Kidney glomerular epithelial cell (primary cell): ENCODE data around the gene PCNX1.
"Not testable (repeated sequence)": the region's sequence is repeated elsewhere in the genome, so short reads cannot be mapped to it uniquely, and the experiment has no call there.

Experiments
- DNase-seq: peaks from one replicate; lab custom pipeline; 2025; lab: John Stamatoyannopoulos, UW

Gene PCNX1

DNA sequence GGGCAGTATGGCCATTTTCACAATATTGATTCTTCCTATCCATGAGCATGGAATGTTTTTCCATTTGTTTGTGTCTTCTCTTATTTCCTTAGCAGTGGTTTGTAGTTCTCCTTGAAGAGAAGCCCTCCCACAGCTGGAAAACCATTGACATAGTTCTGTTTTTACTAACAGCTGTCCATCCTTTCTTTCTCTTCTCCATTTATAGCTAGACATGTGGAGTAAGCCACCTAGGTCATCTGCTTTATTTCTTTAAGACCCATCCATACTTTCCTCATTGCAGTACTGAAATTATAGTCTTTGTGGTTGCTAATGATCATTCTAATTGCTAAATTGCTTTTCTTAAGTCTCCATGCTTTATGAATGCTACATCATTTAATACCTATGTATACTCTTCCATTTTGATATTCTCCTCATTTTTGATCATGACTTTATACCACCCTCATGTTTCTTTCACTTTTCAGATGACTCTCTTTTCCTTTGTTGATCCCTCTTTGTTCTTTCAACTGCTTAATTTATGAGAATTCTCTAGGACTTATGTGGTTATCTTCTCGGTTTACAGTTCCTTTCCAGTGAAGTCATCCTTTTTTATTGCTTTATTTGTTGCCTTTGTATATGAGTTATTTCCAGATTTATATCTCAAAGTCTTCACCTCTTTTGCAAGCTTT lies 114.2 kb downstream of the PCNX1 start:
- peak; percentile 73 for DNase-seq

DNA sequence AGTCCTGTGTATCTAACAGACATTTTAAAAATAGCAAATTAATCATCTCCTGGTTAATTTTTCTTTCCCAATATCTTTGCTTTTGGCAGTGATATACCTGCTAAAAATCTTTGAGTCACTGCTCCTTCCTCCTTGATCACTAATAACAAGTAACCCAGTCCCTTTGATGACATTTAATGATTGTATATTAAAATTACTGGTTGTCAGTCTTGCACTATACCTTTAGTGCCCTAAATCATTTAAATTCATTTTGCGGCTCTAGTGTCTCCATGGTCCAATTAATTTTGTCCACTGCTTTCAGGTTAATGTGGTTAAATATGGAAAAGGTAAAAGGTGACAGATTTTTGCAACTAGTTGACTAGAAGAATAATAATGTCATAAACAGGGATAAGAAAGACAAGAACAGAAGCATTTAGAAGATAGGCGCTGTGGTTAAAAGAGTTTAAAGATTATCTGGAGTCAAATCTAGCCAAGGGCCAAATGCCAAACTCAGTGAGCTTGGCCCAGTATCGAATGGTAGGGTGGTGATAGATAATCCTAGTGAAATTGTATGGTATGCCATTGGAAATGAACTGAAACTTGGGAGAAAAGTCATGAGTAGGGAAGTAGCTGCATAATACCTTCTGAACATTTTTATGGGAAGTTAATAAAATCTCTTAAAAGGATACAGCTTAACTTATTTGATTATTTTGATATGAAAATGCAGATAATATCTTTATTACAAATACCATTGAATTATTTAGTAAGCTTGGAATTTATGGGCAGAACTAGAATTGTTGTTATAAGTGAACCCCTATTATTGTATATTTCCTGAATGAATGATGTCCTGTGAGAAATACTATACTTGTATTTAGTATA lies 115.0 kb downstream of the PCNX1 start:
- no peak for DNase-seq

DNA sequence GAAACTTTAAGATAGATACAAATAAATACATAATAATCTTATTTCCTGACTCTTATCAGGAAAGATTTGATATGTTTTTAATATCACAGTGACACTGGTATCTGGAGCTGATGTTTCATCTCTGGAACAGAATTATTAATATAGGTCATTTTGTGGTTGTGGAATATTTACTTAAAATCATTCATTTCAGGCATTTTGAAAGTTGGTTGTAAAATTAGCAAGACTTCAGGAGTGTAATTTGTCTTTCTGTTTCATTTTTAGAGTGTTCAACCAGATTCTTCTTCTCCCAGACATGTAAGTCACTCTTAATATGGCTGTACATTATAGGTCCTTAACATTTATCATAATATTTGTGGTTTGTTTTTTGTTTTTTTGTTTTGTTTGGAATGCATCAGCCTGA lies 115.7 kb downstream of the PCNX1 start:
- no peak for DNase-seq

DNA sequence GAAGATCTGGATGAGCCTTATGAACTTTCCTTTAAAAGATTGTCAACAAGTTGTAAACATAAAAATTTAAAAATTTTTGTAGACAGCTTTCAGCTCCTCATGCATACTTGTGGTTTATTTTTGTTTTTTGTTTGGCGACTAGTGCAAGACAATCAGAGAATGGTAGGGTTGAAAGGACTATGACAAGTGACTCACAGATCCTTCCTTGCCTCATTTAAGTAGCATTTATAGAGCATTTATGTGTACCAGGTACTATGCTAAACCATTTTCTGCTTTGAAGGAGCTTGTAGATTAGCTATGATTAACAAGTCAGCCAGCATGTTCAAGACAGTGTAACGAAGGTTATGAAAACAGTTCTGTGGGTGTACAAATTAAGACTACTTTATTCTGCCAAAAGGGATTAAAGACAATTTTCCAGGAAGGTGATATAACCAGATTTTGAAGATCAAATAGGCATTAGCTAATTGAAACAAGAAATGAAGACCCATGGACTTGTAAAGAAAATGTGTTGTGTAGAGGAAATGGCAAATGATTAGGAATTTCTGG lies 122.0 kb downstream of the PCNX1 start:
- no peak for DNase-seq

DNA sequence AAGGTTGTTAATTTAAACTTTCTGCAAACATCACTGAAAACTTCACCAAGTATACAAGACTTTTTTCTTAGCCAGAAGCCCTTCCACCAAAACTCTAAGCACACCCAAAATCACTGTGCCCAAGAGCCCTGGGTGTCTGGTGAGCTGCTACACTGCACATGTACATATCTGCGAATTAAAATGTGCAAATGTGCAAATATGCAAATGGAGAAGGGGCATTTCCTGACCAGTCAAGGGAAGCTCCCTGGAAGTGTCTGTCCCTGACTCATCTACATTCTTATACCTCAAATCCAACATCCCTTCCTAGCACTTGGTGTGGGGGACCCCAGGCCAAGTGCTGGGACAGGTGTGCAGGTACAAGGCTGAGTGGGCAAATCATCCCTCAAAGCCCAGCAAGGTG lies 123.7 kb downstream of the PCNX1 start:
- no peak for DNase-seq

DNA sequence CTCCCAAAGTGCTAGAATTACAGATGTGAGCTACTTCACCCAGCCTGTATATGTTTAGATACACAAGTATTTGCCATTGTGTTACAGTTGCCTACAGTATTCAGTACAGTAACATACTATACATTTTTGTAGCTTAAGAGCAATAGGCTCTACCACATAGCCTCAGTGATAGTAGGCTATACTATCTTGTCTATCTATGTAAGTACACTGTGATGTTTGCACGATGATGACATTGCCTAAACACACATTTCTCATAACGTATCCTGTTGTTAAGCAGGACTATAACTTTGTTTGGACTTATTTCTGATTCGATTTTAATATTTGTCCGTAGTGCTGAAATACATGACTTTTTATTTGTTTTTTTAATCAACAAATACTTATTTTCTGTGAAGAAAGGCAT lies 129.2 kb downstream of the PCNX1 start:
- DNase-seq: no peak

DNA sequence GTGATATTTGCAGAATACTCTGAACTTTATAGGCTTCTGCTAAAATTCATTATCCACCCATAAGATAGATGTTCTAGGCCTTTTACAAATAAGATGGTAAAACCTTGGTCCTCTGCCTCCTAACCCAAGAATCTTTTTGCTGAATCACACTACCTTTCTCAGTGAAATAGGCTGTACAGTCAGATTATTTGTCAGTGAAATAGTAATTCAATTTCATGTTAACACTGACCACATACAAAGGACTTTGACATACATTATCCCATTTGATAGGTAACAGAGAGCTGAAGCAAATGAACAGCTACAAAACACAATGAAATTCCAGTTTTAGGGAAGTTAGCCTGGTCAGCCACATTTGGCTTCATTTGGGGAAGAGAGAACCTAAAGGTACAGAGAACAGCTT lies 141.1 kb downstream of the PCNX1 start:
- DNase-seq: no peak

DNA sequence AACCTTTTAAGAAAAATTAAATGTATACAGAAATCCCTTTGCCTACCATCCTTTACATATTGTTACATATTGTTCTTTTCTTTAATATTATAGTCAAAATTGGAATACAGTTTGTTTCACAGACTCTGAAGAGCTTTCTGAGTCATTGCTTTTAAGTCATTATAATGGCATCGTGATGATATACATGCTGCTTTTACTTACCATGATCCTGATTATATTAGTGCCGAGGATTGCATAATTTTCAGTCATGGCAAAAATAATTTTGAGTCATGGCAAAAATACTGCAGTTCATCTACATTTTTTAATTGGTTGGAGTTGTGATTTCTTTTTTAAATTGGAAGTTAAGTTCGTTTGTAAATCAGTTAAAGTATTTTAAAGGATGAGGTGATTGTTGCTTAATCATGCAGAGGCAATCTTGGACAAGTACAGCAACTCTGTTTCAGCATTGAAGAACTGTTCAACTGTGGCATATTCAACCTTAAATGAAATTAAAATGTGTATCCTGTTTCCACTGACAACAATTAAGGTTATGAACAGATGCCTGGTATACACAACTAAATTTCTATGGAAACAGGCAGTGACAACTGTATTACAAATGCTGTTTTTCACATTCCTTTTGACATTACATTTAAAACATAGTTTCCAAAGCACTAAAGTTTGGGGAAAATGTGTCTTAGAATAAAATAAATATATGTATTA lies 142.3 kb downstream of the PCNX1 start:
- DNase-seq: no peak

DNA sequence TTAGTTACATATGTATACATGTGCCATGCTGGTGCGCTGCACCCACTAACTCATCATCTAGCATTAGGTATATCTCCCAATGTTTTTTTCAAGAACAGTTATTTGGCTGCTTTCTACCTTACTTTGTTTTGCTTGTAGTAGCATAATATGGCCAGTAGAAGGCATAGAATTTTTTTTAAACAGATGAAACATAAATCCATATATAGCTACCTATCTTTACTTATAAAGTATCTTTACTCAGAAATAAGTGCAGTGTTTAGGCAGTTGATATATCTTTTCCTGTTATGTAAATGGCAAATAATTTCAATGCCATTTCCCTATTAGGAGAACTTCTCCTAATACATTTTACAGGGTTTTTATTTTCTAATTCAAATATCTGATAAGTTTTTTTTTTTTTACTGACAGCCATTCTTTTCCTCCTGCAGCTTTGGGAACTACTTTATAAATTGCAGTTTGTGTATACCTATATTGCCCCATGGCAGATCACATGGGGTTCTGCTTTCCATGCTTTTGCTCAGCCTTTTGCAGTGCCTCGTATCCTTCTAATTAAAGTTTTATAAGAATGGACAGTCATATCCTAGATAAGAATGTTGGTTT lies 143.1 kb downstream of the PCNX1 start:
- no peak for DNase-seq

DNA sequence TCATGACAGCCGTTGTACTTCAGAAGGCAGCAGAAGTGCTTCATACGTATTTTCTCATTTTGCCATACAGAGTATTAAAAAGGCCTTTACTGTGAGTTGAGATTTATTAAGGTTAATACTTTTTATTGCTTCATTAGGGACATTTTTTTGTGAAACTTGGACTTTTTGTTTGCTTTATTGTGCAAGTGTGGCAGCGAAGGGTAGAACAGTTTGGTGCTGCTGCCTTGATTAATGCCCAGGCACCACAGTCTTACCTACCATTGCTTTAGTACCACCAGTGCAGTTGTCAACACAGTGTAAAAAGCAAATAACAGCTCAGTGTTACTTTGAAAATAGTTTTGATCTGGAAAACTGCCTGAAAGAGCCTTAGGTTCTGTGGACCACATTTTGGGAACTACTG lies 147.4 kb downstream of the PCNX1 start:
- DNase-seq: no peak

DNA sequence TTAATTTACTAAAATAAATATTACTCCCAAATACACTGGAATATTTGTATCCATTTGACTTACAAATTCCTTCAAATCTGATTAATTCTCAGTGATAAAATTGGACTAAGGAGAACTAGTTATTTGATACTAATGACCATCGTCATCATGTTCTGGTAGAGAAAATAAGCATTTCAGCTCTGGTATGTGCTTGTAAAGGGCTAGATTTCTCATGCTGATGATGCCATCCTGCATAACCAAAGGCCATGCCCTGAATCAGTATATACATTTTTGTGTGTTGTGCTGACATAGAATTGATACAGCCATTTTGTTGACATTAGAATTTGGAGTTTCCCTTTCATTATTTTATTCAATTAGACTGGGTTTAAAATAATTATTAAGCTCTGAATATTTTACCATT lies 148.9 kb downstream of the PCNX1 start:
- DNase-seq: no peak

DNA sequence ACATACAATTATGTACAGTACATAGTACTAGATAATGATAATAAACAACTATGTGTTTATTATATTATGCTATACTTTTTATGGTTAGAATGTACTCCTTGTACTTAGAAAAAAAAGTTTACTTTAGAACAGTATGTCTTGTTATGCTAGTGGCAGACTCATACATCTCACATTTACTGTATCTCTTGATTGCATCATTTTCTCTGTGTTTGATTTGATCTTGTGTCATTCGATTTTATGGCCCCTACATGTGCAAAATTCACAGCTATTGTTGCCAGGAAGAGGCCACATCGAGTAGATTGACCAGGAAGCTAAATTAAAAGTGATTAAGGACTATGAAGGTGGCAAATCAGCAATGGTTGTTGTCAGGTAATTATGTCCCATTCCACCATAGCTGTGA lies 153.0 kb downstream of the PCNX1 start:
- DNase-seq: no peak

DNA sequence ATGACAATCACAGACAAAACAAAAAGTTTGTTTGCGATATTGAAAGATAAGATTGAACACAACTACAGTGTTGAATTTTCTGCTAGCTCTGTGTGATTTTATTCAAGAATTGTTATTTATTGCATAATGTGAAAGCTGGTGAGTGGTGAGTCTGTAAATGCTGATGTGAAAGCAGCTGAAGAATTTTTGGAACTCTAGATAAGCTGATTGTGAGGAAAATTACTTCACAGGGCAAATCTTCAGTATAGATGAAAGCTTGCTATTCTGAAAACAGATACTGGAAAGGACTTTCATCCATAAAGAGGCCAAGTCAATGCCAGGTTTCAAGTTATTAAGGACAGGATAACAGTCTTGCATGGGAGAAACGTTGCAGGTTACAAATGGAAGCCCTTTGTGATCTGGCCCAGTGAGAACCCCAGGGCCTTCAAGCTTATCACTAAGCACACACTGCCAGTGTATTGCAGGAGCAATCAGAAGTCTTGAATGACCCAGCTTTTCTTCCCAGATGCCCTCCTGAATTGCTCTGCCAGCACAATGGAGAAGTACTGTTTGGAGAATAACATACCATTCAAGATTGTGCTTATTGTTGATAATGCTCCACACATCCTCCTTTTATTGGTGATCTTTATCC lies 153.7 kb downstream of the PCNX1 start:
- DNase-seq: no peak

DNA sequence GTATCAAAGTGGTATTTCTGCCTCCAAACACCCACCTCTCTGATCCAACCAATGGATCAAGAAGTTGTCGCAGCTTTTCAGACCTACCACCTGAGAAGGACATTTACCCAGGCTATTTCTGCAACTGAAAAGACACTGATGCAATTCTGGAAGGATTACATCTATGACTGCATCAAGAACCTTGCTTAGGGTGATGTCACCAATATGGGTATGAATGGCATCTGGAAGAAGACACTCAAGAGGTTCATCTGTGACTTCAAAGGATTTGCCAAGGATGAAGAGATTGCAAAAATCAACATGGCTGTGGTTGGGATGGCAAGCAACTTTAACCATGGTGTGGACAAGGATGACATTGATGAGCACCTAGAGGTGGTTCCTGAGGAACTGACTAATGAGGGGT lies 154.2 kb downstream of the PCNX1 start:
- no peak for DNase-seq

DNA sequence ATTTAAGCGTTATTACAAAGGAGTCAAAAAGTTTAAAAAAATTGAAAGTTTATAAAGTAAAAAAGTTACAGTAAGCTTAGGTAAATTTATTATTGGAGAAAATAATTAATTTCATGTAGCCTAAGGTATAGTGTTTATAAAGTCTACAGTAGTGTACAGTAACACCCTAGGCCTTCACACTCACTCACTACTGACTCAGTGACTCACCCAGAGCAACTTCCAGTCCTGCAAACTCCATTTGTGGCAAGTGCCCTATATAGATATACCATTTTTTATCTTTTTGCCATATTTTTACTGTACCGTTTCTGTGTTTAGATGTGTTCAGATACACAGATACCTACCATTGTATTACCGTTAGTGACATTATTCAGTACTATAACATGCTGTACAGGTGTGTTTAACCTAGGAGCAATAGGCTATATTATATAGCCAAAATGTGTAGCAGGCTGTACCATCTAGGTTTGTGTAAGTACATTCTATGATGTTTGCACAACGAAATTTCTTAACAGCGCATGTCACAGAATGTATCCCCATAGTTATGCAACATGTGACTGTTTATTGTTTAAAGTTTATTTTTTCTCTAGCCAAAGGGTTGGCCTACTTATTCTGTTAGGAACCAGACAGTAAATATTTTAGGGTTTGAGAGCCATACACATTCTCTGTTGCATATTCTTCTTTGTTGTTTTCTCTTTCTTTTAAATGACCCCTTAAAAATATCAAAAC lies 155.5 kb downstream of the PCNX1 start:
- no peak for DNase-seq

DNA sequence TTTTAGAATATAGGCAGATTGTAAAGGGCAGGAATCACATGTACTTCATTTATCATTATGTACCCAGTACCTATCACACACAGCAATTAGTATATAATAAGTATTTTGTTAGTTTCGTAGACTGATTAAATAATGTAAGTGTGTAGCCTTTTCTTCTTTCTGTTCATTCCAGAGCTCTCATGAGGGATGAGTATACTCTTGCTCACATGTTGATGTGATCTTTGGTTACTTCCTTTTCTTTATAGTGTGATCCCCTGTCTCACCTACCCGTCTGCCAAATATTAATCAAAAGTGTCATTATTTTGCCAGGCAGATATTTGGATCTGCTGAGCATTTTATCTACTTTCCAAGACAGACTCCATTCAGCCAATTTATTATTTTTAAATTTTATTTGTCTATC lies 156.1 kb downstream of the PCNX1 start:
- no peak for DNase-seq

DNA sequence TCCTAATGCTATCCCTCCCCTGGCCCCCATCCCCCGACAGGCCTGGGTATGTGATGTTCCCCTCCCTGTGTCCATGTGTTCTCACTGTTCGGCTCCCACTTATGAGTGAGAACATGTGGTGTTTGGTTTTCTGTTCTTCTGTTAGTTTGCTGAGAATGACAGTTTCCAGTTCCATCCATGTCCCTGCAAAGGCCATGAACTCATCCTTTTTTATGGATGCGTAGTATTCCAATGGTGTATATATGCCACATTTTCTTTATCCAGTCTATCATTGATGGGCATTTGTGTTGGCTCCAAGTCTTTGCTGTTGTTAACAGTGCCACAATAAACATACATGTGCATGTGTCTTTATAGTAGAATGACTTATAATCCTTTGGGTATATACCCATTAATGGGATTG lies 157.5 kb downstream of the PCNX1 start:
- DNase-seq: not testable (repeated sequence)

DNA sequence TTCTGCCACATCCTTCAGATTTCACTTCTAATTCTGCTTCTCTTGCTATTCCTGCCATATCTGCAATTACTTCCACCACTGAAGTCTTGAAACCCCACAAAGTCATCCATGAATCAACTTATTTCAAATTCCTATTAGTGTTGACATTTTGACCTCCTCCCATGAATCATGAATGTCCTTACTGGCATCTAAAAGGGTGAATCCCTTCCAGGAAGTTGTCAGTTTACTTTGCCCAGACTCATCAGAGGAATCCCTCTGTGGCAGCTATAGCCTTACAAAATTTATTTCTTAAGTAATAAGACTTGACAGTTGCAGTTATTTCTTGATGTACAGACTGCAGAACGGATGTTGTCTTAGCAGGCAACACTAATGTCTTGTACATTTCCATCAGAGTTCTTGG lies 162.9 kb downstream of the PCNX1 start:
- no peak for DNase-seq

DNA sequence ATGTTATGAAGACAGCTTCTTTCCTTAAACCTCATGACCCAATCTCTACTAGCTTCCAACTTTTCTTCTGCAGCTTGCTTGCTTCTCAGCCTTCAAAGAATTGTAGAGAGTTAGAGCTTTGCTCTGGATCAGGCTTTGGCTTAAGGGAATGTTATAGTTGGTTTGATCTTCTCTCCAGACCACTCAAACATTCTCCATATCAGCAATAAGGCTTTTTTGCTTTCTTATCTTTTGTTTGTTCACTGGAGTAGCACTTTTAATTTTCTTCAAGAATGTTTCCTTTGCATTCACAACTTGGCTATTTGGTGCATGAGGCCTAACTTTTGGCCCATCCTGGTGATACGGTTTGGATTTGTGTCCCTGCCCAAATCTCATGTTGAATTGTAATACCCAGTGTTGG lies 163.8 kb downstream of the PCNX1 start:
- DNase-seq: no peak

DNA sequence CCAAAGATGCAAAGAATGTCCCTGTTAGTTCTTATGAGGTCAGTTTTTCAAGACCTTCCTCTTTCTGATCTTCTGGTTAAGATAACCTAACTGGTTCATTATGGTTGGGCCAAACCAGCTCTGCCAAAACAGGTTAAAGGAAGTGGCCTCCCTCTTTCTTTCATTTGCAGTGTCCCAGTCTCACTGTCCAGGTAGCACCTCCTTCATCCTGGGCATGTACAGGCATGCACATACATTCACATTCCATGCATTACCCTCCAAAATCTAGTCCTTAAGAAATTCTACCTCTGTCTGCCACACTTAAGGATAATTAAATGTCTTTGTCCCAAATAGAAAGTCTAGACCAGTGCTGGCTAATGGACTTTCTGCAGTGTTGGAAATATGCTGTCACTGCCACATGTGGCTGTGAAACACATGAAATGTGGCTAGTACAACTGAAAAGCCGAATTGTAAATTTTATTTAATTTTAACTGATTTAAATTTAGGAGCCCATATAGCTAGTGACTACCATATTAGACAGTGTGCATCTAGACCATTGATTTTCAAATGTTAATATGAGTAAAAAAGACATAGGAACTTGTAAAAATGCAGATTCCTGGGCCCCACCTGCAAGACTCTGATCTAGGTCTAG lies 169.3 kb downstream of the PCNX1 start:
- no peak for DNase-seq

DNA sequence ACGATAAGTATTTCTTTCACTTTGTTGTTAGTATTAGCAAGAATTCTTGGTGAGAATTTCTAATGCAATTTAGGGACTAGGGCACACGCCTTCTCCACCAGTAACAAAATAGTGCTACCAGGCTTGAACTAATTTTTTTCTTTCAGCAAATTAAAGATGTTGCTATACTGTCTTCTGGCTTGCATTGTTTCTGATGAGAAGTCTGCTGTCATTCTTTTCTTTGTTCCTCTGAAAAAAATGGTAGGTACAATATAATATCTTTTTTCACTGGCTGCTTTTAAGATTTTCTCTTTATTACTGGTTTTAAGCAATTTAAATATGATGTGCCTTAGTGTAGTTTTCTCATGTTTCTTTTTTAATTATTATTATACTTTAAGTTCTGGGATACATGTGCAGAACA lies 171.2 kb downstream of the PCNX1 start:
- no peak for DNase-seq
